Measurements from ENCODE around the gene RHOF. TPM values are rescaled to one million over a fixed set of nuclear protein-coding genes. Genes with fewer than 3 reads are reported as not detected.

RHOF gene
- polyA plus RNA-seq, 1 of the 3 experiments (the other 2 are of a cell fraction) = 5.0 TPM

DNA sequence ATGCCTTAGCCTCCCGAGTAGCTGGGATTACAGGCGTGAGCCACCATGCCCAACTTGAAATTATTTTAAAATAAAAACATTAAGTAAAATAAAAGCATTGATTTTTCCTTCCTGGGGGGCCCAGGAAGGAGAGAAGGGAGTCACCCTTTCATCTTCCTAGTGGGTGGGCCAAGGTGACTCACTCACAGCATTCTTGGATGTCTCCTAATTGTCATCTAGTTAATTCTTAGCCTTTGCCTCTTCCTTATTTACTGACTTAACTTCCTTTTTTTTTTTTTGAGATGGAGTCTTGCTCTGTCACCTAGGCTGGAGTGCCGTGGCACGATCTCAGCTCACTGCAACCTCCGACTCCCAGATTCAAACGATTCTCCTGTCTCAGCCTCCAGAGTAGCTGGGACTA is 51.7 kb downstream of the RHOF start:
- Histone ChIP-seq H3K27me3 (ENCODE audit: insufficient read depth) (no peaks in the 10 kb centered on the region), H4K20me1 (ENCODE audit: insufficient read depth) (no peaks in the 10 kb centered on the region), H3K4me2 (no peak overlapping the region), H3K4me1 (ENCODE audit: control insufficient read depth in 1 of 2, insufficient read depth in 2 of 2, low read depth in 1 of 2, low read length in 1 of 2) (no peaks in the 10 kb centered on the region; a peak in 1 of 4 replicates), H3K4me3 (ENCODE audit: low read depth in 2 of 2, low read length in 1 of 2) (no peak overlapping the region), H2AFZ (ENCODE audit: low read depth) (no peak overlapping the region), H3K36me3 (replicated peaks in 1 of 2; ENCODE audit: control insufficient read depth in 1 of 2, insufficient read depth in 2 of 2, low read length in 1 of 2) (no peaks in the 10 kb centered on the region), H3K9ac (no peak overlapping the region), H3K9me3 (no peaks in the 10 kb centered on the region), H3K79me2 (ENCODE audit: insufficient read depth) (peaks cover 8% of the 10 kb centered on the region), H3F3A (replicated peaks; ENCODE audit: insufficient read depth) (peaks cover 2% of the 10 kb centered on the region), H3K27ac (ENCODE audit: low read depth in 2 of 2, low read length in 1 of 2) (no peak overlapping the region), H3K9me2 (no peaks in the 10 kb centered on the region)
- no peak for TF ChIP-seq YY1 (IDR thresholded peaks at IDR 0.05; ENCODE audit: low read depth)
- DNase-seq = no peak
- ChIA-PET CTCF (interaction anchor here (0.6 to 1.1 kb wide), 2 partner anchors 31 to 52 kb away, joined by 3 to 4 read pairs; partner anchors contain the start of gene RHOF), POLR2A (no interaction called here)
- WGBS (ENCODE audit: low lambda C conversion rate) = 89% methylated on average over 6 of the region's 6 CpGs

DNA sequence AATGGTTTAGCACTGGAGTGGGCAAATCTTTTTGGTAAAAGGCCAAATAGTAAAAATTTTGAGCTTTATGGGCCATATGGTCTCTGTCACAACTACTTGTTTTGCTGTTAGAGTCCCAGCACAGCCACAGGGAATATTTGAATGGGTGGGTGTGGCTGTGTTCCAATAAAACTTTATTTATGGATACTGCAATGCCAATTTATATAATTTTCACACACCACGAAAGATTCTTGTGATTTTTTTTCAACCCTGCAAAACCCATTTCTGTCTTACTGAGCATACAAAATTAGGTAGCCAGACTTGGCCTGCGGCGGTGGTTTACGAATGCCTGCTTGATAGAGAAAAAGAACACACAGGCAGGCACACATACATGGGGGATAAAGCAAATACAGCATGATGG is 52.6 kb downstream of the RHOF start:
- POLR2A ChIA-PET = no interaction called here
- Histone ChIP-seq H2AFZ (ENCODE audit: low read depth) (no peak overlapping the region), H3F3A (replicated peaks; ENCODE audit: insufficient read depth) (no peaks in the 10 kb centered on the region), H3K4me1 (ENCODE audit: control insufficient read depth in 1 of 2, insufficient read depth in 2 of 2, low read depth in 1 of 2, low read length in 1 of 2) (no peaks in the 10 kb centered on the region; a peak in 1 of 4 replicates), H3K36me3 (replicated peaks in 1 of 2; ENCODE audit: control insufficient read depth in 1 of 2, insufficient read depth in 2 of 2, low read length in 1 of 2) (no peaks in the 10 kb centered on the region), H3K9ac (no peak overlapping the region), H3K79me2 (ENCODE audit: insufficient read depth) (peaks cover 8% of the 10 kb centered on the region), H3K4me3 (ENCODE audit: low read depth in 2 of 2, low read length in 1 of 2) (no peak overlapping the region), H3K9me2 (no peaks in the 10 kb centered on the region), H3K9me3 (no peaks in the 10 kb centered on the region), H3K4me2 (no peak overlapping the region), H4K20me1 (ENCODE audit: insufficient read depth) (no peaks in the 10 kb centered on the region), H3K27me3 (ENCODE audit: insufficient read depth) (no peaks in the 10 kb centered on the region), H3K27ac (ENCODE audit: low read depth in 2 of 2, low read length in 1 of 2) (no peak overlapping the region)
- TF ChIP-seq EZH2phosphoT487 (IDR thresholded peaks at IDR 0.05; ENCODE audit: borderline replicate concordance, low read depth) = no peak
- no peak for TF ChIP-seq TAF1 (IDR thresholded peaks at IDR 0.05; ENCODE audit: borderline replicate concordance, low read depth, low read length)
- no peak for TF ChIP-seq TCF12 (IDR thresholded peaks at IDR 0.05)
- TF ChIP-seq, protein P1, sequence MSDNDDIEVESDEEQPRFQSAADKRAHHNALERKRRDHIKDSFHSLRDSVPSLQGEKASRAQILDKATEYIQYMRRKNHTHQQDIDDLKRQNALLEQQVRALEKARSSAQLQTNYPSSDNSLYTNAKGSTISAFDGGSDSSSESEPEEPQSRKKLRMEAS (IDR thresholded peaks at IDR 0.05; ENCODE audit: low read depth) = no peak
- no peak for TF ChIP-seq POLR2AphosphoS5 (IDR thresholded peaks at IDR 0.05; ENCODE audit: low read depth, low read length)
- TF ChIP-seq MXI1 (IDR thresholded peaks at IDR 0.05; ENCODE audit: low read depth, low read length) = no peak
- TF ChIP-seq, protein P2, sequence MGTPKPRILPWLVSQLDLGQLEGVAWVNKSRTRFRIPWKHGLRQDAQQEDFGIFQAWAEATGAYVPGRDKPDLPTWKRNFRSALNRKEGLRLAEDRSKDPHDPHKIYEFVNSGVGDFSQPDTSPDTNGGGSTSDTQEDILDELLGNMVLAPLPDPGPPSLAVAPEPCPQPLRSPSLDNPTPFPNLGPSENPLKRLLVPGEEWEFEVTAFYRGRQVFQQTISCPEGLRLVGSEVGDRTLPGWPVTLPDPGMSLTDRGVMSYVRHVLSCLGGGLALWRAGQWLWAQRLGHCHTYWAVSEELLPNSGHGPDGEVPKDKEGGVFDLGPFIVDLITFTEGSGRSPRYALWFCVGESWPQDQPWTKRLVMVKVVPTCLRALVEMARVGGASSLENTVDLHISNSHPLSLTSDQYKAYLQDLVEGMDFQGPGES (IDR thresholded peaks at IDR 0.05; ENCODE audit: low read depth, low read length) = no peak
- CTCF ChIA-PET = interaction anchor here (0.6 to 1.4 kb wide), 5 partner anchors 28 to 72 kb away, joined by 3 to 4 read pairs (median 3); partner anchors contain the start of genes RHOF and TMEM120B
- no peak for DNase-seq
- WGBS (ENCODE audit: low lambda C conversion rate) = 89% methylated on average over 4 of the region's 4 CpGs

DNA sequence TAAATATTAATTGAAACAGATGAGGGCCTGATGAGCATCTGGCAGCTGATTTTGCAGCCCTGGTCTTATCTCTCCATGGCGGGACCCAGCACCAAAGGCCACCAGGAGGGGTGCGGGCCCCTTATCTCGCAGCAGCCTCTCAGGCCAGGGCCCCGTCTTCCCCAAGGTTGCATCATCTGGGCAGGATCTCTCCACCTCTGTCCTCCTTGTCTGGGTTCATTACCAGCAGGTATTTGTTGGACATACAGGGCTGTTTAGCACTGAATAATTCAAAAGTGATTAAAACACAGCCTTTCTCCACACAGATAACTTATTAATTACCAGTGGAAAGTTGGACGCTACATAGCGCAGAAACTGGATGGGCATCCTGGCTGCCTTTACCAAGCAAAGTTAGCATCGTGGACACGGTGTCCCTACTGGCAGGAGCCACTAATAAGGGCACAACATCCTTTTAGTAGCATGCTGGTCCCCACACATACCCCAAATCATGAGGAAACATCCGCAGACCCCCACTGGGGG is 55.1 kb downstream of the RHOF start:
- ChIA-PET CTCF (interaction anchor here (0.7 to 1.1 kb wide), 4 partner anchors 23 to 56 kb away, joined by 3 to 4 read pairs (median 3); no protein-coding TSS in a partner anchor), POLR2A (no interaction called here)
- Histone ChIP-seq H3K4me2 (no peak overlapping the region), H3K9me3 (no peaks in the 10 kb centered on the region), H3K9ac (no peak overlapping the region), H3K27ac (ENCODE audit: low read depth in 2 of 2, low read length in 1 of 2) (no peak overlapping the region), H2AFZ (ENCODE audit: low read depth) (no peak overlapping the region), H3K4me3 (ENCODE audit: low read depth in 2 of 2, low read length in 1 of 2) (no peak overlapping the region), H3K9me2 (no peaks in the 10 kb centered on the region), H3K27me3 (ENCODE audit: insufficient read depth) (no peaks in the 10 kb centered on the region), H3K36me3 (replicated peaks in 1 of 2; ENCODE audit: control insufficient read depth in 1 of 2, insufficient read depth in 2 of 2, low read length in 1 of 2) (no peaks in the 10 kb centered on the region), H4K20me1 (ENCODE audit: insufficient read depth) (no peaks in the 10 kb centered on the region), H3K79me2 (ENCODE audit: insufficient read depth) (no peaks in the 10 kb centered on the region; the same call in 1 of the 2 replicates), H3F3A (replicated peaks; ENCODE audit: insufficient read depth) (no peaks in the 10 kb centered on the region), H3K4me1 (ENCODE audit: control insufficient read depth in 1 of 2, insufficient read depth in 2 of 2, low read depth in 1 of 2, low read length in 1 of 2) (no peaks in the 10 kb centered on the region; a peak in 1 of 4 replicates)
- 0 out of 4 replicates have a peak, but pooled peaks of 1 of the 2 experiments have one; percentile 15 for TF ChIP-seq EP300 (IDR thresholded peaks at IDR 0.05; ENCODE audit: borderline replicate concordance in 1 of 2, low read depth in 1 of 2, low read length in 1 of 2)
- TF ChIP-seq RAD21 (IDR thresholded peaks at IDR 0.05; ENCODE audit: low read length) = no peak
- 93% methylated on average over 8 of the region's 9 CpGs for WGBS (ENCODE audit: low lambda C conversion rate)
- DNase-seq = peak; percentile 51

Measured in SK-N-SH (cell line).